ENCODE results near the gene CHAD.
A peak's percentile ranks its signal among the peaks of the same experiment; 100 is the strongest.
"Not testable (repeated sequence)": the region's sequence is repeated elsewhere in the genome, so short reads cannot be mapped to it uniquely, and the experiment has no call there.

Gene CHAD

DNA sequence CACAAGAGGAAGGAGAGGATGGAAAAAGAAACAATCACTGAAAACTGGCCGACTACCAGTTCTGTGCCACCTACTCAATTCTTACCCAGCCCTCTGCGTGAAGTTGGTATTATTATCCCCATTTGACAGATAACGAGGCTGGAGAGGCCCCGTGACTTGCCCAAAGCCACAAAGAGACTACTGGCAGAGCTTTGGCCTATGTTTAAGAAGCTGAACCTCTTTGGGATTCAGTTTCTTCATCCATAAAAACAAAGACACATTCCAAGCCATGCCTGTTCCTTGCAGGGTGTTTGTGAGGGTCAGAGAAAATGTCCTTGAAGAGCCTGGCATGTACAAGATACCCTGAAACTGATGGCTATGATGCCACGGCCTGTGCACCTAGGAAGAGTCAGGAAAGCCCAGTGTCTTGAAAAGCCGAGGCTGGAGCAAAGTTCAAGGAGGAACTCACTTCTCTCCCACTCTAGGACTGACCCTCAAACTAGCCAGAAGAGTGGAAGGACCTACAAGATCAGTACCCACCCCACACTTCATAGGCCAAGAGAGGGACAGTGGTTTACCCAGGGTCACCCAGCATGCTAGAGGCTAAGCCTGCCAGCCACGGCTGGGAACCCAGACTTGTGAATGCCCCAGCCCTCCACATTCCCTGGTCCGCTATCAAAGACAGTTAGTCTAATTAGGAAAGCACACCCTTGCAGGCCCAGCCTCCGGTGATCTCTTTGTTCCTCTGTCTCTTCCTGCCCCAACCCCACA is 44.3 kb downstream of the CHAD start:
- no peak overlapping the region for H3K4me3 ChIP-seq (ENCODE audit: low read length)
- DNase-seq (ENCODE audit: low read depth) = no peak
- TF ChIP-seq, protein P1, sequence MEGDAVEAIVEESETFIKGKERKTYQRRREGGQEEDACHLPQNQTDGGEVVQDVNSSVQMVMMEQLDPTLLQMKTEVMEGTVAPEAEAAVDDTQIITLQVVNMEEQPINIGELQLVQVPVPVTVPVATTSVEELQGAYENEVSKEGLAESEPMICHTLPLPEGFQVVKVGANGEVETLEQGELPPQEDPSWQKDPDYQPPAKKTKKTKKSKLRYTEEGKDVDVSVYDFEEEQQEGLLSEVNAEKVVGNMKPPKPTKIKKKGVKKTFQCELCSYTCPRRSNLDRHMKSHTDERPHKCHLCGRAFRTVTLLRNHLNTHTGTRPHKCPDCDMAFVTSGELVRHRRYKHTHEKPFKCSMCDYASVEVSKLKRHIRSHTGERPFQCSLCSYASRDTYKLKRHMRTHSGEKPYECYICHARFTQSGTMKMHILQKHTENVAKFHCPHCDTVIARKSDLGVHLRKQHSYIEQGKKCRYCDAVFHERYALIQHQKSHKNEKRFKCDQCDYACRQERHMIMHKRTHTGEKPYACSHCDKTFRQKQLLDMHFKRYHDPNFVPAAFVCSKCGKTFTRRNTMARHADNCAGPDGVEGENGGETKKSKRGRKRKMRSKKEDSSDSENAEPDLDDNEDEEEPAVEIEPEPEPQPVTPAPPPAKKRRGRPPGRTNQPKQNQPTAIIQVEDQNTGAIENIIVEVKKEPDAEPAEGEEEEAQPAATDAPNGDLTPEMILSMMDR (IDR thresholded peaks at IDR 0.05; ENCODE audit: insufficient read depth, low read depth, low read length, missing control alignments) = no peak

DNA sequence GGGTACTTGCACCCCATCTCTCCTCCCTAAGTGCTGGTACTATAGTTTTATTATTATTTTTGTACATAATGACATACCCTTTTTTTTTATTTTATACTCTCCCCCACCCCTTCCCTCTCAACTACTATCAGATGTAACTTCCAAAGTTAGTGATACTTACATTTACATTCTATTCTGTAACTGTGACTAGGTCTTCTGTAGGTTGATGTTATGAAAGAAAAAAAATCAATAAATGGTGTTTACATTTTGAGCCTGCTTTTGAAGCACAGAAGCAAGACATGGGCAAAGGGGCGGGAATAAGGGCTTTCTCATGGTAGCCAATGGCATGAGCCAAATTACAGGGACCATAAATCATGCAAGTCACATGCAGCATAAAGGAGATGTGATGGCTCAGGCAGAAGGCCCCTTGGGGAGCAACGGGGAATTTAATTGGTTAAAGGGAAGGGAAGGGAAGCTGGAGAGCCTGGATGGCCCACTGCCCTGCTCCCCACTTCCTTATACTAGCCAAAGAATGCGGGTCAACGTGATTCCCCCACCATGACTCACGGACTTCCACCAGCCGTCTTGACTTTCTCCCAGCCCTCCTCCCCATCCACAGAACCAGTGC is 45.0 kb downstream of the CHAD start:
- no peak overlapping the region for H3K4me3 ChIP-seq (ENCODE audit: low read length)
- TF ChIP-seq, protein P1 (IDR thresholded peaks at IDR 0.05; ENCODE audit: insufficient read depth, low read depth, low read length, missing control alignments) = no peak
- peak; percentile 89 for DNase-seq (ENCODE audit: low read depth)

DNA sequence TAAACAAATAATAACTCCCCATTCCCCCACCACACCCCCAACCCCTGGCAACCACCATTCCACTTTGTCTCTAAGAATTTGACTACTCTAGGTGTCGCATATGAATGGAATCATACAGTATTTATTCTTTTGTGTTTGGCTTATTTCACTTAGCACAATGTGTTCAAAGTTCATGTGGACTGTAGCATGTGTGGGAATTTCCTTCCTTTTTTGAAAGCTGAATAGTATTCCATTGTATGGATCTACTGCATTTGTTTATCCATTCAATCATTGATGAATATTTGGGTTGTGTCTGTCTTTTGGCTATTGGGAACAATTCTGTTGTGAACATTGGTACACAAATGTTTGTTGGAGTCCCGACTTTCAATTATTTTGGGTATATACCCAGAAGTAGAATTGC is 45.9 kb downstream of the CHAD start:
- H3K4me3 ChIP-seq (ENCODE audit: low read length) = no peak overlapping the region
- TF ChIP-seq, protein P1 (IDR thresholded peaks at IDR 0.05; ENCODE audit: insufficient read depth, low read depth, low read length, missing control alignments) = no peak
- DNase-seq (ENCODE audit: low read depth) = no peak

DNA sequence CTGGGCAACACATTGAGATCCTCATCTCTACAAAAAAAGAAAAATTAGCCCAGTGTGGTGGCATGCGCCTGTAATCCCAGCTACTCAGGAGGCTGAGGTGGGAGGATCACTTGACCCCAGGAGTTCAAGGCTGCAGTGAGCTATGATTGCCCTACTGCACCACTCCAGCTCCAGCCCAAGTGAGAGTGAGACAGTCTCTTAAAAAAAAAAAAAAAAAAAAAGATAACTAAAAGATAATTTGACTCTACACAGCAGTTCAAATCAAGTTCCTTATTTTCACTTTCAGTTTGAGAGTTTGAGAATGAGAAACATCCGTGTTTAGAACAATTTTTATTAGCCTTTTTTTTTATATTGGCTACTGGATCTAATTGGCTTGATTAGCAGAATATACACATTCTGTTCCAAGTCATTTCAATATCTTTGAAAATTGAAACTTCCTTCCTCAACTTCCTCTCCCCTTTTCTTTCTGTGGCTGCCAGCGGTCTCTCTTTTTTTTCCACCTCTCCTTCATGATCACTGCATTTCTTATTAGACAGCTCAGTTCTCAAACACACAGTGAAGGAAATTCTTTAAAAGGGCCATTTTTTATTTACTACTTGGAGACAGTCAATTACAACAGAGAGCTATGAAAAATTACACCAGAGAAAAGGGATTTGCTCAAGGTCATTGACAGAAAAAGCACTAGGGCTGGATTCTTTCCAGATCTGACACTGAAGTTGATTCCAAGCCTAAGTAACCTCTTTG is 47.2 kb downstream of the CHAD start:
- TF ChIP-seq, protein P1 (IDR thresholded peaks at IDR 0.05; ENCODE audit: insufficient read depth, low read depth, low read length, missing control alignments) = no peak
- no peak overlapping the region for H3K4me3 ChIP-seq (ENCODE audit: low read length)

DNA sequence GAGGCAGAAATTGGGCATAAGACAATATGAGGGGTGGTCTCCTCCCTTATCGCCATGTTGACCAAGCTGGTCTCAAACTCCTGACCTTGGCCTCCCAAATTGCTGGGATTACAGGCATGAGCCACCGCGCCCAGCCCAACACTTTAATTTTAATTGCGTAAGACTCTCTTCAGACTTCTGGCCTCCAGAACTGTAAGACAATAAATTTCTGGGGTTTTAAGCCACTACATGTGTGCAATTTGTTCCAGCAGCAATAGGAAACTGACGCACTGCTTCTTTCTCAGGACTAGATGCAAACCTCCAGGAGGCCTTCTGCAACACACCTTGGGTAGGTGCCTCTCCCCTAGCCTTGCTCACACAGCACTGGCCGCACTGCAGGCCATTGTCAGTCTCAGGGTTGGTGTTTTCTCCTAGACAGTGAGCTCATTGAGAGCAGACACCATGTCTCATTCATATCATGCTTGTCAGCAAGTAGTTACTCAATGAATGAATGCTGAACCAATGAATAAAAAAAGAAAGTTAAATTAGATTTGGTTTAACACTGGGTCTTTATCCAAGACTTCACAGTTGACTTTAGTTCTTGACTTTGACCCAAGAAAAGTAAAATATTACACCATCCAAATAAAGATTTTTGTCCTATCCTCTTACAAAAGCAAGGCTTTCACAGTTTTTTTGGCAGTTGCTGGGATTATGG is 48.1 kb downstream of the CHAD start:
- H3K4me3 ChIP-seq (ENCODE audit: low read length) = no peak overlapping the region
- peak; percentile 47 for DNase-seq (ENCODE audit: low read depth)
- TF ChIP-seq, protein P1 (IDR thresholded peaks at IDR 0.05; ENCODE audit: insufficient read depth, low read depth, low read length, missing control alignments) = no peak

More for the DNA sequence above, 47.2 kb downstream of the CHAD start:
- DNase-seq (ENCODE audit: low read depth) = no peak

DNA sequence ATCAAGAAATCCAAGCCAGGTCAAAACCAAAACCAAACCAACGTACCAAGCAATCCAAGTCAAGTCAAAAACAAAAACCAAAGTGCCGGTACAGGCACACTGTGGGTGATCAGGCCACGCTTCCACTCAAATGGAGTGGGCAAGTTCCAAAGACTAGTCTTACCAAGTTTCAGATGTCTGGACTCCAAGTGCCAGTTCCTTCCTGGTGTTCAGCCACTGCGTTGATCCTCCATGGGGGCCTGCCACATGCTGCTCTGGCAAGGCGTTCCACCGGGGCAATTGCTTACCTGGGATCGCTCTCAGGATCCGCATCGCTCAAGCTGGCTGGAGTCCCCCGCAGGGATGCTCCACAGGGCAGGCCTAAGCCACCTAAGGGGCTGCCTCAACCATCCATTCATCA is 49.1 kb downstream of the CHAD start:
- H3K4me3 ChIP-seq (ENCODE audit: low read length) = not testable (repeated sequence)

DNA sequence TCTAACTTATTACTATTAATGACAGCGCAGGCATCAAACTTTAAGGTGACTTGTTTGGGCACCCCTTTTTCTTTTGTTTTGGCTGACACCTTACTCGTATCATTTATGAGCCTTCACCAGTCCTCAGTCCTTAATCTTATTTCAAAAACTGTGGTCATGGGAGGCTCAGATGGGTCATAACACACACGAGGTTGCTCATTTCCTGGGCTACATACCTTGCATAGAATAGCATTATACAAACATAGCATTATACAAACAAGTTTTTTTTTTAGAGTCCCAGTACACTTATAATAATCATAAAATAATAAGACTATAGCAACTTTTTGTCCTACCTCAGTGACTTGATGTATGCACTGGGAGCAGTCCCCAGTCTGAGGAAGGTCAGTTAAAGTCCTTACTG is 53.9 kb downstream of the CHAD start:
- DNase-seq (ENCODE audit: low read depth) = no peak
- TF ChIP-seq, protein P1 (IDR thresholded peaks at IDR 0.05; ENCODE audit: insufficient read depth, low read depth, low read length, missing control alignments) = no peak
- no peak overlapping the region for H3K4me3 ChIP-seq (ENCODE audit: low read length)

More for the DNA sequence above, 49.1 kb downstream of the CHAD start:
- not testable (repeated sequence) for DNase-seq (ENCODE audit: low read depth)

Measured in epithelial cell of esophagus (primary cell).